H9 (cell line): ENCODE results near the gene CHRNA3. TPM values are rescaled to one million over a fixed set of nuclear protein-coding genes. Genes with fewer than 3 reads are reported as not detected.

Experiments used
- DNase-seq: peaks from one replicate; pipeline ENCODE4 v3.0.0-alpha.2; 2017
- H2AFZ ChIP-seq: one replicate; pipeline ENCODE4 v1.6.1; 2013; ENCODE audit warnings: mild to moderate bottlenecking, low read length, control low read depth, moderate library complexity
- H2AK5ac ChIP-seq: 2 replicates; pipeline ENCODE4 v1.6.1; 2013; ENCODE audit warnings: low read length, control low read depth, mixed read lengths; ENCODE audit not compliant: insufficient read length
- H2BK120ac ChIP-seq: one replicate; pipeline ENCODE4 v1.6.1; 2013; ENCODE audit warnings: low read depth, mild to moderate bottlenecking, low read length, control low read depth, inconsistent platforms; ENCODE audit not compliant: poor library complexity, severe bottlenecking
- H2BK12ac ChIP-seq: 2 replicates; pipeline ENCODE4 v1.6.1; 2013; ENCODE audit warnings: low read length, control low read depth, mixed read lengths, low read depth; ENCODE audit not compliant: insufficient read length
- H2BK15ac ChIP-seq: 2 replicates; pipeline ENCODE4 v1.6.1; 2013; ENCODE audit warnings: low read depth, low read length, control low read depth
- H2BK20ac ChIP-seq: one replicate; pipeline ENCODE4 v1.6.1; 2013; ENCODE audit warnings: low read depth, mild to moderate bottlenecking, low read length, control low read depth, inconsistent platforms; ENCODE audit not compliant: poor library complexity, severe bottlenecking
- H2BK5ac ChIP-seq: 2 replicates; pipeline ENCODE4 v1.6.1; 2013; ENCODE audit warnings: low read length, control low read depth, mixed read lengths; ENCODE audit not compliant: insufficient read length
- H3K14ac ChIP-seq: 2 replicates; pipeline ENCODE4 v1.6.1; 2013; ENCODE audit warnings: low read length, control low read depth; ENCODE audit not compliant: insufficient read depth
- H3K18ac ChIP-seq: 2 replicates; pipeline ENCODE4 v1.6.1; 2013; ENCODE audit warnings: low read depth, mild to moderate bottlenecking, mixed read lengths, low read length, control low read depth; ENCODE audit not compliant: insufficient read length
- H3K23ac ChIP-seq: 2 replicates; pipeline ENCODE4 v1.6.1; 2013; ENCODE audit warnings: low read length, control low read depth, mixed read lengths, low read depth; ENCODE audit not compliant: insufficient read length
- H3K23me2 ChIP-seq: 2 replicates; pipeline ENCODE4 v1.6.1; 2013; ENCODE audit warnings: low read depth, mild to moderate bottlenecking, mixed read lengths, low read length, control low read depth; ENCODE audit not compliant: insufficient read length, poor library complexity, severe bottlenecking
- H3K27ac ChIP-seq: 2 replicates; pipeline ENCODE4 v1.5.1; 2013; ENCODE audit warnings: low read length, control low read depth, mixed read lengths, low read depth; ENCODE audit not compliant: insufficient read length
- H3K27me3 ChIP-seq: 2 replicates; pipeline ENCODE4 v1.6.1; 2013; ENCODE audit warnings: low read length, control low read depth, inconsistent platforms; ENCODE audit not compliant: insufficient read depth
- H3K4ac ChIP-seq: 2 replicates; pipeline ENCODE4 v1.6.1; 2013; ENCODE audit warnings: low read depth, mild to moderate bottlenecking, control low read depth, inconsistent platforms, low read length, moderate library complexity
- H3K4me1 ChIP-seq: 2 replicates; pipeline ENCODE4 v1.6.1; 2013; ENCODE audit warnings: low read length, control low read depth, inconsistent platforms; ENCODE audit not compliant: insufficient read depth
- H3K4me2 ChIP-seq: 2 replicates; pipeline ENCODE4 v1.6.1; 2013; ENCODE audit warnings: low read length, control low read depth, mixed read lengths; ENCODE audit not compliant: insufficient read length, insufficient read depth
- H3K56ac ChIP-seq: 2 replicates; pipeline ENCODE4 v1.6.1; 2013; ENCODE audit warnings: low read depth, mild to moderate bottlenecking, mixed read lengths, low read length, control low read depth; ENCODE audit not compliant: insufficient read length
- H3K79me1 ChIP-seq: 2 replicates; pipeline ENCODE4 v1.6.1; 2013; ENCODE audit warnings: low read depth, mild to moderate bottlenecking, moderate library complexity, low read length, control low read depth, inconsistent platforms; ENCODE audit not compliant: insufficient read depth, poor library complexity, severe bottlenecking
- H3K79me2 ChIP-seq: 2 replicates; pipeline ENCODE4 v1.6.1; 2013; ENCODE audit warnings: low read length, control low read depth, inconsistent platforms; ENCODE audit not compliant: insufficient read depth
- H3K9ac ChIP-seq: 2 replicates; pipeline ENCODE4 v1.6.1; 2013; ENCODE audit warnings: low read length, control low read depth, mixed read lengths; ENCODE audit not compliant: insufficient read length; ENCODE audit errors: extremely low read depth
- H3K9me3 ChIP-seq: one replicate; pipeline ENCODE4 v1.6.1; 2013; ENCODE audit warnings: low read depth, low read length, inconsistent platforms; ENCODE audit not compliant: control insufficient read depth
- H3T11ph ChIP-seq: one replicate; pipeline ENCODE4 v1.6.1; 2013; ENCODE audit warnings: mild to moderate bottlenecking, low read length, control low read depth, inconsistent platforms
- H4K20me1 ChIP-seq: one replicate; pipeline ENCODE4 v1.6.1; 2013; ENCODE audit not compliant: control insufficient read depth, insufficient read length, insufficient read depth
- H4K5ac ChIP-seq: 2 replicates; pipeline ENCODE4 v1.6.1; 2013; ENCODE audit warnings: low read depth, mild to moderate bottlenecking, mixed read lengths, low read length, control low read depth; ENCODE audit not compliant: insufficient read length
- H4K8ac ChIP-seq: replicated peaks from 2 replicates; pipeline ENCODE4 v1.6.1; 2013; ENCODE audit warnings: low read length, control low read depth, mixed read lengths, low read depth; ENCODE audit not compliant: insufficient read length
- H4K91ac ChIP-seq: 2 replicates; pipeline ENCODE4 v1.6.1; 2013; ENCODE audit warnings: low read depth, mild to moderate bottlenecking, moderate library complexity, mixed read lengths, low read length, control low read depth; ENCODE audit not compliant: insufficient read length
- H3K27ac Mint-ChIP-seq, 3 experiments: 2 replicates in 2 of 3; 3 replicates in 1 of 3; pipeline ENCODE4 v1.8.0; 2020 to 2021; ENCODE audit warnings: mixed read lengths in 3 of 3, mild to moderate bottlenecking in 1 of 3, moderate library complexity in 1 of 3
- H3K27me3 Mint-ChIP-seq: 2 replicates; pipeline ENCODE4 v1.8.0; 2021; ENCODE audit warnings: low read depth, mild to moderate bottlenecking, moderate library complexity, mixed read lengths
- H3K36me3 Mint-ChIP-seq, 3 experiments: 2 replicates in 2 of 3; 3 replicates in 1 of 3; pipeline ENCODE4 v1.8.0; 2020 to 2021; ENCODE audit warnings: low read depth in 3 of 3, mixed read lengths in 3 of 3; ENCODE audit not compliant: insufficient read depth in 1 of 3
- H3K4me1 Mint-ChIP-seq, 2 experiments: 2 replicates each; pipeline ENCODE4 v1.8.0; 2020; ENCODE audit warnings: mixed read lengths in 2 of 2
- H3K4me3 Mint-ChIP-seq, 2 experiments: 2 replicates in 1 of 2; 3 replicates in 1 of 2; pipeline ENCODE4 v1.8.0; 2020 to 2021; ENCODE audit warnings: mild to moderate bottlenecking in 2 of 2, mixed read lengths in 2 of 2, moderate library complexity in 1 of 2
- H3K9me3 Mint-ChIP-seq, 2 experiments: 2 replicates in 1 of 2; 3 replicates in 1 of 2; pipeline ENCODE4 v1.8.0; 2020; ENCODE audit warnings: mild to moderate bottlenecking in 2 of 2, mixed read lengths in 2 of 2, moderate library complexity in 1 of 2
- CTCF ChIP-seq: fragments of 200-600 bp; sonication (generic); conservative IDR thresholded peaks from 3 replicates; pipeline ENCODE4 v1.8.0; 2021; ENCODE audit warnings: antibody characterized with exemption, mild to moderate bottlenecking
- WGBS: extraction: QIAGEN DNeasy Blood & Tissue Kit; methylation state at CpG from one replicate; pipeline ENCODE4 v1.1.7; 2013; ENCODE audit warnings: missing lambda C conversion rate, low lambda C conversion rate, mixed read lengths; ENCODE audit not compliant: insufficient read length; ENCODE audit errors: extremely low coverage; 5-methylcytosine and 5-hydroxymethylcytosine counted together
- total RNA-seq: library from RNA; stranded (reverse); gene quantifications from 2 replicates; pipeline ENCODE4 v1.2.1, GENCODE V29; 2021

The CHRNA3 gene
- total RNA-seq, 1 experiment from 2014 or later = 0.81 TPM

- no peak overlapping the region for H2BK15ac ChIP-seq
- Mint-ChIP-seq H3K27me3 (peaks cover 38% of the 10 kb centered on the region), H3K4me3 (no peak overlapping the region), H3K9me3 (no peaks in the 10 kb centered on the region), H3K27ac (no peak overlapping the region), H3K36me3 (peaks cover 0 to 9% (median 4%) of the 10 kb centered on the region in 3 experiments; a peak in 3 of 7 replicates), H3K4me1 (no peaks in the 10 kb centered on the region)
- no peaks in the 10 kb centered on the region for H3K79me2 ChIP-seq
- no peaks in the 10 kb centered on the region for H3K79me1 ChIP-seq
- no peaks in the 10 kb centered on the region; the same call in 1 of the 2 replicates for H3K27me3 ChIP-seq
- no CpG with 5 or more reads among the region's 8 CpGs for WGBS
- no peak overlapping the region for H3K9ac ChIP-seq
- H3K18ac ChIP-seq = no peak overlapping the region
- no peak overlapping the region for H3K4ac ChIP-seq
- no peaks in the 10 kb centered on the region for H3K4me1 ChIP-seq
- H3K27ac ChIP-seq = no peak overlapping the region
- H2BK120ac ChIP-seq = no peak overlapping the region
- H2BK12ac ChIP-seq = no peak overlapping the region
- no peak overlapping the region for H3K23ac ChIP-seq
- H3K14ac ChIP-seq = no peak overlapping the region
- no peak overlapping the region for H4K8ac ChIP-seq
- DNase-seq = no peak
- no peak for TF ChIP-seq CTCF
- no peaks in the 10 kb centered on the region for H4K20me1 ChIP-seq
- no peak overlapping the region for H2BK5ac ChIP-seq
- H3K56ac ChIP-seq = no peak overlapping the region
- no peak overlapping the region for H2AK5ac ChIP-seq
- H4K5ac ChIP-seq = no peak overlapping the region
- H4K91ac ChIP-seq = no peak overlapping the region
- no peaks in the 10 kb centered on the region for H3K23me2 ChIP-seq
- no peak overlapping the region for H2BK20ac ChIP-seq
- no peak overlapping the region for H2AFZ ChIP-seq
- H3K4me2 ChIP-seq = no peak overlapping the region
- H3K9me3 ChIP-seq = no peaks in the 10 kb centered on the region
- no peak overlapping the region for H3T11ph ChIP-seq
Measured at GRCh38 chr15:78627348-78627747, 6.6 kb upstream of the CHRNA3 start.
